A673 (cell line): ENCODE results near the gene ZMYM4. TPM values are rescaled to one million over a fixed set of nuclear protein-coding genes. Genes with fewer than 3 reads are reported as not detected.
"Not testable (repeated sequence)": the region's sequence is repeated elsewhere in the genome, so short reads cannot be mapped to it uniquely, and the experiment has no call there.

ENCODE experiments used
- BruUV-seq: library from RNA; stranded (reverse); fragments of 400-500 nt; replicated peaks from 2 replicates; lab custom pipeline; 2021; lab: Mats Ljungman, UMichigan
- CTCF ChIA-PET: fragments of 300-600 bp; sonication (Branson Sonifier 250); formaldehyde crosslinking; loops from one replicate; lab custom pipeline; 2022; ENCODE audit warnings: antibody characterized with exemption; lab: Charles Lee
- POLR2A ChIA-PET: fragments of 300-600 bp; sonication (Branson Sonifier 250); formaldehyde crosslinking; loops from one replicate; lab custom pipeline; 2022; ENCODE audit warnings: antibody characterized with exemption; ENCODE audit not compliant: low non-redundant PET; lab: Charles Lee
- DNase-seq: peaks from one replicate; pipeline ENCODE4 v3.0.0-alpha.2; 2015; ENCODE audit warnings: low spot score
- H3K27ac ChIP-seq: fragments of 200-600 bp; sonication (generic); 2 replicates; pipeline ENCODE4 v1.5.1; 2016; ENCODE audit warnings: mixed run types, low read depth, mild to moderate bottlenecking, mixed read lengths, antibody characterized with exemption, low read length; ENCODE audit not compliant: poor library complexity, severe bottlenecking
- H3K27me3 ChIP-seq: fragments of 200-600 bp; sonication (generic); replicated peaks from 2 replicates; pipeline ENCODE4 v1.6.1; 2017; ENCODE audit warnings: mixed run types, low read depth, mild to moderate bottlenecking, mixed read lengths, antibody characterized with exemption, low read length; ENCODE audit not compliant: insufficient read depth, poor library complexity
- H3K36me3 ChIP-seq: fragments of 200-600 bp; sonication (generic); 2 replicates; pipeline ENCODE4 v1.6.1; 2016; ENCODE audit warnings: mixed run types, mild to moderate bottlenecking, mixed read lengths, antibody characterized with exemption, low read length; ENCODE audit not compliant: insufficient read depth, poor library complexity, severe bottlenecking
- H3K4me1 ChIP-seq: fragments of 200-600 bp; sonication (generic); 2 replicates; pipeline ENCODE4 v1.6.1; 2017; ENCODE audit warnings: mixed run types, mild to moderate bottlenecking, mixed read lengths, antibody characterized with exemption, low read length; ENCODE audit not compliant: insufficient read depth, poor library complexity, severe bottlenecking
- H3K4me3 ChIP-seq: fragments of 200-600 bp; sonication (generic); 2 replicates; pipeline ENCODE4 v1.5.1; 2016; ENCODE audit warnings: low read depth, mixed run types, mild to moderate bottlenecking, mixed read lengths, low read length; ENCODE audit not compliant: poor library complexity, severe bottlenecking
- H3K9me3 ChIP-seq: fragments of 200-600 bp; sonication (generic); 2 replicates; pipeline ENCODE4 v1.6.1; 2016; ENCODE audit warnings: mixed run types, low read depth, mild to moderate bottlenecking, mixed read lengths, antibody characterized with exemption, low read length; ENCODE audit not compliant: poor library complexity, severe bottlenecking
- EZH2 ChIP-seq: fragments of 200-600 bp; sonication (generic); IDR thresholded peaks from 2 replicates; pipeline ENCODE4 v1.6.1; 2017; ENCODE audit warnings: borderline replicate concordance, low read depth, mild to moderate bottlenecking, mixed read lengths, antibody characterized with exemption, low read length; ENCODE audit not compliant: poor library complexity, severe bottlenecking
- intact Hi-C: fragments of 100-400 bp; cut with micrococcal nuclease; formaldehyde crosslinking; loops from one replicate; pipeline ENCODE4 v1.10.0; 2022; ENCODE audit not compliant: unreplicated experiment
- total RNA-seq: library from RNA; stranded (reverse); gene quantifications from 2 replicates; pipeline ENCODE4 v1.2.3, GENCODE V29; 2021
- TF ChIP-seq, protein P1 (sequence below): fragments of 300-800, 200-600 bp; sonication (generic); conservative IDR thresholded peaks from 2 replicates; pipeline ENCODE4 v1.5.1; 2017; ENCODE audit warnings: low read depth, mild to moderate bottlenecking, antibody characterized with exemption, low read length, moderate library complexity, mixed read lengths

ZMYM4 gene
- total RNA-seq, 1 experiment from 2014 or later, result 83.5 TPM

GRCh38 chr1:35231287-35231686 is 37.2 kb upstream of the ZMYM4 start:
- intact Hi-C loops, result no loop called here
- no peaks in the 10 kb centered on the region for H3K9me3 ChIP-seq
- BruUV-seq, result no TSS peak
- H3K27ac ChIP-seq, result no peak overlapping the region
- POLR2A ChIA-PET, result no interaction called here
- CTCF ChIA-PET, result no interaction called here
- no peak for DNase-seq
- no peaks in the 10 kb centered on the region for H3K4me1 ChIP-seq
- no peak for TF ChIP-seq EZH2
- TF ChIP-seq, protein P1, sequence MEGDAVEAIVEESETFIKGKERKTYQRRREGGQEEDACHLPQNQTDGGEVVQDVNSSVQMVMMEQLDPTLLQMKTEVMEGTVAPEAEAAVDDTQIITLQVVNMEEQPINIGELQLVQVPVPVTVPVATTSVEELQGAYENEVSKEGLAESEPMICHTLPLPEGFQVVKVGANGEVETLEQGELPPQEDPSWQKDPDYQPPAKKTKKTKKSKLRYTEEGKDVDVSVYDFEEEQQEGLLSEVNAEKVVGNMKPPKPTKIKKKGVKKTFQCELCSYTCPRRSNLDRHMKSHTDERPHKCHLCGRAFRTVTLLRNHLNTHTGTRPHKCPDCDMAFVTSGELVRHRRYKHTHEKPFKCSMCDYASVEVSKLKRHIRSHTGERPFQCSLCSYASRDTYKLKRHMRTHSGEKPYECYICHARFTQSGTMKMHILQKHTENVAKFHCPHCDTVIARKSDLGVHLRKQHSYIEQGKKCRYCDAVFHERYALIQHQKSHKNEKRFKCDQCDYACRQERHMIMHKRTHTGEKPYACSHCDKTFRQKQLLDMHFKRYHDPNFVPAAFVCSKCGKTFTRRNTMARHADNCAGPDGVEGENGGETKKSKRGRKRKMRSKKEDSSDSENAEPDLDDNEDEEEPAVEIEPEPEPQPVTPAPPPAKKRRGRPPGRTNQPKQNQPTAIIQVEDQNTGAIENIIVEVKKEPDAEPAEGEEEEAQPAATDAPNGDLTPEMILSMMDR, result no peak
- H3K36me3 ChIP-seq, result no peaks in the 10 kb centered on the region
- H3K27me3 ChIP-seq, result no peaks in the 10 kb centered on the region
- H3K4me3 ChIP-seq, result no peak overlapping the region

GRCh38 chr1:35236772-35237171 is 31.7 kb upstream of the ZMYM4 start:
- H3K27ac ChIP-seq, POLR2A ChIA-PET, BruUV-seq, CTCF ChIA-PET, DNase-seq, H3K4me1 ChIP-seq, H3K27me3 ChIP-seq, H3K9me3 ChIP-seq, H3K4me3 ChIP-seq, intact Hi-C loops, H3K36me3 ChIP-seq: not testable (repeated sequence)

DNA sequence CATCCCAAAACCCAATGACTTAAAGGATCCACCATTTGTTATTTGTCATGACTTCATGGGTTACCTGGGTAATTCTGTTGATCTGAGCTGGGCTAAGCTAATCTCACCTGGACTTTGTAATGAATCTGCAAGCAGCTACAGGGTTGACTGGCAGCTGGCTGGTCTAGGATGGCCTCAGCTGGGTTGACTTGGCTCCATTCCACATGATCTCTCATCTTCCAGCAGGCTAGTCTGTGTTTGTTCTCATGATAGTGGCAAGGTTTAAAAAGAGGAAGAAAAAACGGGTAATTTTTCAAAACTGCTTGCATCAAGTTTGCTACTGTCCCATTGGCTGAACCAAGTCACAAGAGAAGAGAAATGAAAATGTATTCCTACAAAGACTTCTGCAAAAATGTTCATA is 24.8 kb upstream of the ZMYM4 start:
- Histone ChIP-seq H3K36me3 (no peaks in the 10 kb centered on the region), H3K9me3 (no peaks in the 10 kb centered on the region), H3K4me3 (no peak overlapping the region), H3K4me1 (no peaks in the 10 kb centered on the region), H3K27me3 (no peaks in the 10 kb centered on the region), H3K27ac (no peak overlapping the region)
- CTCF ChIA-PET, result no interaction called here
- POLR2A ChIA-PET, result interaction anchor here (0.7 kb wide), 1 partner anchor 21 kb away, joined by 3 read pairs; no protein-coding TSS in a partner anchor
- no peak for TF ChIP-seq EZH2
- TF ChIP-seq, protein P1, result no peak
- no peak for DNase-seq
- intact Hi-C loops, result no loop called here
- BruUV-seq, result no TSS peak

DNA sequence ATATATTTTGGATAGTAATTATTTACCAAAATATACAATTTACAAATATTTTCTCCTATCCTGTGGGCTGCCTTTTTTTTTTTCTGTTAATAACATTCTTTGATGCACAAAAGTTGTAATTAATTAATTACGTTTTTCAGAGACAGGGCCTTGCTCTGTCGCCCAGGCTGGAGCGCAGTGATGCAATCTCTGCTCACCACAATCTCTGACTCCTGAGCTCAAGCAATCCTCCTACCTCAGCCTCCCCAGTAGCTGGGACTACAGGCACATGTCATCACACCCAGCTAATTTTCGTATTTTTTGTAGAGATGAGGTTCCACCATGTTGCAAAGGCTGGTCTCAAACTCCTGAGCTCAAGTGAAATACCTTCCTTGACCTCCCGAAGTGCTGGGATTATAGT is 21.3 kb upstream of the ZMYM4 start:
- intact Hi-C loops, result no loop called here
- Histone ChIP-seq H3K27ac (no peak overlapping the region), H3K36me3 (no peaks in the 10 kb centered on the region), H3K9me3 (no peaks in the 10 kb centered on the region), H3K27me3 (no peaks in the 10 kb centered on the region), H3K4me3 (no peak overlapping the region), H3K4me1 (no peaks in the 10 kb centered on the region)
- no peak for DNase-seq
- ChIA-PET POLR2A (interaction anchor here (0.7 kb wide), 1 partner anchor 13 kb away, joined by 7 read pairs; no protein-coding TSS in a partner anchor), CTCF (no interaction called here)
- TF ChIP-seq EZH2, result no peak
- TF ChIP-seq, protein P1, result no peak
- BruUV-seq, result no TSS peak
